Activated T-helper 2 cell treated with anti-CD3 and anti-CD28 coated beads, Interferon-gamma antibody, Interleukin-2, Interleukin-4, amounts not matched to agents 10 μg/mL and 5 μg/mL and 100 μg/mL, durations not matched to agents 14 hours and 24 hours and 36 hours (primary cell): ENCODE measurements around the gene IL17D. TPM values are rescaled to one million over a fixed set of nuclear protein-coding genes. Genes with fewer than 3 reads are reported as not detected.
"Not testable (repeated sequence)": the region's sequence is repeated elsewhere in the genome, so short reads cannot be mapped to it uniquely, and the experiment has no call there.

Source experiments
- DNase-seq: peaks from one replicate; pipeline ENCODE4 v3.0.0; 2021; ENCODE audit warnings: low spot score
- H3K27ac Mint-ChIP-seq: one replicate; pipeline ENCODE4 v1.8.0; 2021; ENCODE audit warnings: mixed read lengths
- H3K27me3 Mint-ChIP-seq: one replicate; pipeline ENCODE4 v1.8.0; 2021; ENCODE audit warnings: low read depth, mixed read lengths
- H3K36me3 Mint-ChIP-seq: one replicate; pipeline ENCODE4 v1.8.0; 2021; ENCODE audit warnings: low read depth, mixed read lengths
- H3K4me1 Mint-ChIP-seq: one replicate; pipeline ENCODE4 v1.8.0; 2021; ENCODE audit warnings: low read depth, mixed read lengths
- H3K4me3 Mint-ChIP-seq: one replicate; pipeline ENCODE4 v1.8.0; 2021; ENCODE audit warnings: low read depth, mild to moderate bottlenecking, moderate library complexity, mixed read lengths
- H3K9me3 Mint-ChIP-seq: one replicate; pipeline ENCODE4 v1.8.0; 2021; ENCODE audit warnings: mixed read lengths
- intact Hi-C: fragments of 100-400 bp; cut with micrococcal nuclease; formaldehyde crosslinking; loops from one replicate; pipeline ENCODE4 v1.15.1; 2023
- total RNA-seq: library from RNA; stranded (reverse); gene quantifications from 2 replicates; pipeline ENCODE4 v1.2.3, GENCODE V29; 2022

Gene IL17D
- total RNA-seq, 1 donor from 2014 or later: 0.25 TPM

DNA sequence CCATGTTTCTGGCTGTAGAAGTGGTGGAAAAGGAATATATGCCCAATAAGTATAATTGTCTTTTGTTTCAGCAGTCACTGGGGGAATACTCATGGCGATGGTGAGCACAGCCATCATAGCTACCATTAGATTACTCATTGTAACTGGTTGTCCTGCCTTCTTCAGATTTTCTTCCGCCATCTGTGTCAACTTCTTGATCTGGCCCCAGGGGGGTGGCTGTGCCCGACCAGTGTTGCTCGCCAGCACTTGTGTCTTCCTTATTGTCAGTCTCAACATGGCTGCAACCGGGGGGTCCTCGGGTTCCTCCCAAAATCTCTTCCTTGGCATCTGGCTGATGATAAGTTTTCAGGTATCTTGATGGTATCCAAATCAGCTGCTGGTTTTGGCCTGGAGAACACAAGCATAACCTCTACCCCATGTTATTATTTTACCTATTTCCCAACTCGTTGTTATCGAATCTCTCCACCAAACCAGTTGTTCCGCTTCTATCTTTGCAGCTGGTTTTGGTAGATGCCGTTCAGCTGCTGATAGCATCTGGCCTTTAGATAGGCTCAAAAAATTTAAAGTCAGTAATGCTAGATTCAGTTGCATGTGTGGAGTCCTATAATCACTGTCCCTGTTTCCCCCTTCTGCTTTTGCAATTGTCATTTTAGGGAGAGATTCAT is 23.0 kb upstream of the IL17D start:
- no peak for DNase-seq
- Mint-ChIP-seq H3K9me3 (no peaks in the 10 kb centered on the region), H3K27me3 (no peaks in the 10 kb centered on the region), H3K36me3 (no peaks in the 10 kb centered on the region), H3K4me3 (no peak overlapping the region), H3K4me1 (no peaks in the 10 kb centered on the region), H3K27ac (no peak overlapping the region)
- intact Hi-C loops: no loop called here

DNA sequence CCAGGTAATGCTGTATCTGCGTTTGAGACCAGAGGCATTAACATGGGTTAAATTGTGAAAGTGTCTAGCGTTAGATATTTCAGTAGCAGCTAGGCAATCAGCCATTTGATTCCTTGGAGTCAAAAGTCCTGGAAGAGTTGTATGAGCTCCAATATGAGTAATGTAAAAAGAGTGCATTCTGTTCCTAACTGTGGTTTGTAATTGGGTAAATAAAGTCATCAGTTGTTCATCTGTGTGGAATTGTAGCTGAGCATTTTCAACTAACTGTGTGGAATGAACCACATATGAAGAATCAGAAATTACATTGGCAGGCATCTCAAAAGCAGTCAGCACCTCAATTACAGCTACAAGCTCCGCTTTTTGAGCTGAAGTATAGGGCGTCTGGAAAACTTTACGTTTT is 22.0 kb upstream of the IL17D start:
- H3K36me3 Mint-ChIP-seq, H3K9me3 Mint-ChIP-seq, H3K4me3 Mint-ChIP-seq, H3K4me1 Mint-ChIP-seq, intact Hi-C loops, DNase-seq, H3K27ac Mint-ChIP-seq, H3K27me3 Mint-ChIP-seq: not testable (repeated sequence)

DNA sequence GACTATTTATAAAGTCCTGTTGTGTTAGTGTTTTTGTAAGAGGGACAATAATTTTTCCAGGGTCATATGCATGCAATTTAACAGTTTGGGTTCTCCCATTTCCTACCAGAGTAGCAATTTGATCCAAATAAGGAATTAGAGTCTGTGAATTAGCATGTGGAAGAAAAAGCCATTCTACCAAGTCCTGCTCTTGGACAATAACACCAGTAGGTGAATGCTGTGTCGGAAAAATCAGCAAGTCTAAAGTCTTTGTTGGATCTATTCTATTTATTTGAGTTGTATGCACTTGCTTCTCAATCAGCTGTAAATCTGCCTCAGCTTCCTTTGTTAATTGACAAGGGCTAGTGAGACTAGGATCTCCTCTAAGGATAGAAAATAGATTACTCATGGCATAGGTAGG is 21.4 kb upstream of the IL17D start:
- Mint-ChIP-seq H3K4me3 (no peak overlapping the region), H3K4me1 (no peaks in the 10 kb centered on the region), H3K27ac (no peak overlapping the region), H3K36me3 (no peaks in the 10 kb centered on the region), H3K27me3 (no peaks in the 10 kb centered on the region), H3K9me3 (no peaks in the 10 kb centered on the region)
- intact Hi-C loops: no loop called here
- no peak for DNase-seq

- no peak overlapping the region for H3K4me3 Mint-ChIP-seq
- H3K36me3 Mint-ChIP-seq: no peaks in the 10 kb centered on the region
- H3K27ac Mint-ChIP-seq: no peak overlapping the region
- intact Hi-C loops: no loop called here
- no peaks in the 10 kb centered on the region for H3K4me1 Mint-ChIP-seq
- no peaks in the 10 kb centered on the region for H3K27me3 Mint-ChIP-seq
- no peak for DNase-seq
- no peaks in the 10 kb centered on the region for H3K9me3 Mint-ChIP-seq
Observed at GRCh38 chr13:20684041-20684440, 19.5 kb upstream of the IL17D start.

DNA sequence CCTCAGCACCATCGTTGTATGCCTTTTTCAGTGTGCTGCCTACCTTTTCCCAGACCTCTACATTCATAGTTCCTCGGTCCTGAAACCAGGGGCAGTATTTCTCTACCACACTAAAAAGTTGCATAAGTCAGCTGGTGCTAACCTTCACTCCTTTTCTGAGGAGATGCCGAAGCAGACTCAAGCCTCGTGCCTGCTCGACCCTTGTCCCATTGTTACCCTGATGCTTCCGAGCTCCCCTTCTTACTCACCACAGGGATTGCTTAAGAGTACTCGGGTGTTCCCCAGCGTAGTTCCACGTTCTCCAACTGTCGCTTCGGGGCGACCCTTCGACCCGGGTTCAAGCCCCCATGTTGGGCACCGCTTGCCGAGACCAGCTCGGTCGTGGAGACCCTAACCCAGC is 19.0 kb upstream of the IL17D start:
- no peak for DNase-seq
- no peaks in the 10 kb centered on the region for H3K36me3 Mint-ChIP-seq
- intact Hi-C loops: no loop called here
- no peaks in the 10 kb centered on the region for H3K4me1 Mint-ChIP-seq
- H3K27ac Mint-ChIP-seq: no peak overlapping the region
- H3K4me3 Mint-ChIP-seq: no peak overlapping the region
- no peaks in the 10 kb centered on the region for H3K27me3 Mint-ChIP-seq
- H3K9me3 Mint-ChIP-seq: no peaks in the 10 kb centered on the region

DNA sequence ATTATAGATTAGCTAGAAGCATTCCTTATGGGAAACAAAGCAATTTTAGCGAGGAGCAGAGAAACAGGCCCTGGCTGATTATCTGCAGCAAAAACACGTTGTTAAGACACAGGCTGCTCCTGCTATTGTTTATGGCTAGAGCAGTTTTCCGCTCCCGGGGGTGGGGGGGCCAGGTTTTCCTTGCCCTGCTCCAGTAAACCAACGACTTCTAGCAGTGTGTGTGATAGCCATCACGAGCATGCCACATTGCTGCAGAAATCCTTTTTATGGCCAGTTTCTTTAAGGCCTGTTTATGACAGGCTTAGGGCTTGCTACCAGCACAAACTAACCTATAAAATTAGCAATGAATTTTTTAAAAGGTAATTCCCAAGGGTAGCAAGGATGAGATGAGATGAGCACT is 18.4 kb upstream of the IL17D start:
- no peaks in the 10 kb centered on the region for H3K4me1 Mint-ChIP-seq
- H3K36me3 Mint-ChIP-seq: no peaks in the 10 kb centered on the region
- intact Hi-C loops: no loop called here
- H3K27ac Mint-ChIP-seq: no peak overlapping the region
- H3K9me3 Mint-ChIP-seq: no peaks in the 10 kb centered on the region
- H3K4me3 Mint-ChIP-seq: no peak overlapping the region
- no peaks in the 10 kb centered on the region for H3K27me3 Mint-ChIP-seq
- no peak for DNase-seq

- Mint-ChIP-seq H3K36me3 (no peaks in the 10 kb centered on the region), H3K4me3 (no peak overlapping the region), H3K27ac (no peak overlapping the region), H3K27me3 (no peaks in the 10 kb centered on the region), H3K4me1 (no peaks in the 10 kb centered on the region), H3K9me3 (no peaks in the 10 kb centered on the region)
- DNase-seq: no peak
- intact Hi-C loops: no loop called here
Observed at GRCh38 chr13:20686167-20686566, 17.3 kb upstream of the IL17D start.

DNA sequence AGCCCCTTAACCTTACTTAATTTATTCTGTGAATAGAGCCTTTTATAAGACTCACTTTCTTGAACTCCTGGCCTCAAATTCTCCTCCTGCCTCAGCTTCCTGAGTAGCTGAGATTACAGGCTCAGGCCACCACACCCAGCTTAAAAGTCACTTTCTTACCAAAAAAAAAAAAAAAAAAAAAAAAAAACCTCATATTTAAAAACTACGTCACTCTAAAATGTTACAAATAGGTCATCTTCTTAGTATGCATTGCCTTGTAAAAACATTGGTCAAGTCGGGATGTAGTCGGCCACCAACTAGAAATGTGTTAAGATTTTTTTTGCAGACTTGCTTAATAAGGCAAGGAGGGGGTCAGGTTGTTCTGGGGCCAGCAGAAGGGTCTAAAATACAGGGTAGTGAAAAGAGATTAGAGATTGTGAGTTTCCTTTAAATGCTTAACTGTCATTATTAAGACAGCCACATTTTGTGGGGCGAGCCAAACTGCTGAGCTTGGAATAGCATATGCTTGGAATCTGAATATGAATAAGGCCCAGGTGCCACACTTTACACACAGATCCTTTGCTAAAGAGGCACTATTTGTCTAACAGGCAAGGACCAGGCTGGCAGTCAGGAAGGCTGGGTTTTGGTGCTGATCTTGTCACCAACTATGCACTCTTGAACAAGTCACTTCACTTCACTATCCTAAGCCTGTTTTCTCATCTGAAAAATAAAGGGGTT is 16.5 kb upstream of the IL17D start:
- no peaks in the 10 kb centered on the region for H3K36me3 Mint-ChIP-seq
- no peaks in the 10 kb centered on the region for H3K27me3 Mint-ChIP-seq
- H3K27ac Mint-ChIP-seq: no peak overlapping the region
- intact Hi-C loops: no loop called here
- no peak for DNase-seq
- no peaks in the 10 kb centered on the region for H3K9me3 Mint-ChIP-seq
- H3K4me3 Mint-ChIP-seq: no peak overlapping the region
- no peaks in the 10 kb centered on the region for H3K4me1 Mint-ChIP-seq

- intact Hi-C loops: no loop called here
- Mint-ChIP-seq H3K27ac (no peak overlapping the region), H3K36me3 (no peaks in the 10 kb centered on the region), H3K9me3 (no peaks in the 10 kb centered on the region), H3K27me3 (no peaks in the 10 kb centered on the region), H3K4me1 (no peaks in the 10 kb centered on the region), H3K4me3 (no peak overlapping the region)
- DNase-seq: no peak
Observed at GRCh38 chr13:20689291-20689690, 14.2 kb upstream of the IL17D start.

- Mint-ChIP-seq H3K27ac (no peak overlapping the region), H3K4me3 (no peak overlapping the region), H3K9me3 (no peaks in the 10 kb centered on the region), H3K36me3 (no peaks in the 10 kb centered on the region), H3K4me1 (no peaks in the 10 kb centered on the region), H3K27me3 (peaks cover 10% of the 10 kb centered on the region)
- intact Hi-C loops: no loop called here
- no peak for DNase-seq
Observed at GRCh38 chr13:20691616-20692015, 11.9 kb upstream of the IL17D start.

GRCh38 chr13:20696073-20696472 is 7.4 kb upstream of the IL17D start:
- Mint-ChIP-seq H3K4me3 (no peak overlapping the region), H3K9me3 (no peaks in the 10 kb centered on the region), H3K27me3 (peaks cover 30% of the 10 kb centered on the region), H3K36me3 (no peaks in the 10 kb centered on the region), H3K27ac (no peak overlapping the region), H3K4me1 (no peaks in the 10 kb centered on the region)
- intact Hi-C loops: no loop called here
- no peak for DNase-seq

GRCh38 chr13:20699715-20700114 is 3.8 kb upstream of the IL17D start:
- Mint-ChIP-seq H3K27me3 (peaks cover 47% of the 10 kb centered on the region), H3K4me3 (no peak overlapping the region)

GRCh38 chr13:20700288-20700687 is 3.2 kb upstream of the IL17D start:
- DNase-seq: no peak
- intact Hi-C loops: loop anchor here (5.0 to 10.0 kb wide), 2 partner anchors 175 to 508 kb away; partner anchors contain the start of genes CRYL1 and GJB2
- Mint-ChIP-seq H3K4me1 (peaks cover 5% of the 10 kb centered on the region), H3K27ac (no peak overlapping the region), H3K36me3 (no peaks in the 10 kb centered on the region), H3K4me3 (no peak overlapping the region), H3K9me3 (no peaks in the 10 kb centered on the region), H3K27me3 (peaks cover 45% of the 10 kb centered on the region)

More at GRCh38 chr13:20699715-20700114, 3.8 kb upstream of the IL17D start:
- Mint-ChIP-seq H3K27ac (no peak overlapping the region), H3K9me3 (no peaks in the 10 kb centered on the region), H3K36me3 (no peaks in the 10 kb centered on the region), H3K4me1 (peaks cover 5% of the 10 kb centered on the region)
- DNase-seq: no peak
- intact Hi-C loops: loop anchor here (5.0 to 10.0 kb wide), 2 partner anchors 175 to 507 kb away; partner anchors contain the start of genes CRYL1 and GJB2
